ENCODE results near the gene CASP10.
"Not testable (repeated sequence)": the region's sequence is repeated elsewhere in the genome, so short reads cannot be mapped to it uniquely, and the experiment has no call there.

CASP10 gene

DNA sequence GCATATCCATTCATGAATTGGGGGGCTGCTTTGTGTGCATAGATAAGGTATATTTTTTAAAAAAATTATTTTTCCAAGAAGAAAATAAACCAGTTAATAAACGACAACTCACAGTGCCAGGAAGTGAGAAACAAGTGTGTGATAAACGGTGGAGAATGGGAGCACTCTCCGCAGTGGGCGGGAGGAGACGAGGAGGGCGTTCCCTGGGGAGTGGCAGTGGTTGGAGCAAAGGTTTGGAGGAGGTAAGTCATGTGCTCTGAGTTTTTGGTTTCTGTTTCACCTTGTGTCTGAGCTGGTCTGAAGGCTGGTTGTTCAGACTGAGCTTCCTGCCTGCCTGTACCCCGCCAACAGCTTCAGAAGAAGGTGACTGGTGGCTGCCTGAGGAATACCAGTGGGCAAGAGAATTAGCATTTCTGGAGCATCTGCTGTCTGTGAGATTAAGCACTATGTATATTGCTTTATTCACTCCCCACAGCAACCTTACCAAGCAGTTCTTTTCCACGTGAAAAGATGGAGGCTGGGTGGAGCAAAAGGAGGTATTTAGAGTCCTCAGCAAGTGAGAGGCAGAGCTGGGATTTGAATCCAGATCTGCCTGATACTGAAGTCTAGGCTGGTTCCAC, 50.4 kb downstream of the CASP10 start:
- DNase-seq (ENCODE audit: low read depth), result peak; percentile 77

DNA sequence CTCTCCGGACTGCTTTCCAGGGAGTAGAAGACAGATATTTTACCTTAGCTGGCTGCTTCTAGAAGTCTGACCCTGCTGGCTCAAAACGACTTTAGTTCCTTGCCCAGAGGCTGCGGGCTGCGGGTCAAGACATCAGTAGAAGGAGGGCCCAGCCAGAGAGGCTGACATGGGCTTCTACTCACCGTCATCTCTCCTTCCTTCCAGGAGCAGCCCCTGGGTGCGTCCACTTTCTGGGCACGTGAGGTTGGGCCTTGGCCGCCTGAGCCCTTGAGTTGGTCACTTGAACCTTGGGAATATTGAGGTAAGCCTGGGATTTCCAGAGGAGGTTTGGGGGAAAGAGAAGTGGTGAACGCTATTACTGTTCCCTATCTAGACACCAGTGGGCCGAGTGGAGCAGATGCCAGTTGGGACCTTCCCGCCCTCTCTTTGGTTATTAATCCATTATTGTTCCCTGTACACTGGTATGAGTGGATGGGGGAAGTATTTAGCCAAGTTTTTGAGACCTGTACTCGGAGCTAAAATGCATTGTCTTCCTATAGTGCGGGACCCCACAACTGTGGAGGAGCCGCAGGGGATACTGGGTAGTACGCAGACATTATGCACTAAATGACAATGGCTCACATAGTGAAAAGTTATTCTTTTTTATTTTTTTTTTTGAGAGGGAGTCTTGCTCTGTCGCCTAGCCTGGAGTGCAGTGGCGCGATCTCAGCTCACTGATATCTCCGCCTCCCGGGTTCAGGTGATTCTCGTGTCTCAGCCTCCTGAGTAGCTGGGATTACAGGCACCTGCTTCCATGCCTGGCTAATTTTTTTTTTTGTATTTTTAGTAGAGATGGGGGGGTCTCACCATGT, 51.1 kb downstream of the CASP10 start:
- DNase-seq (ENCODE audit: low read depth), result no peak

DNA sequence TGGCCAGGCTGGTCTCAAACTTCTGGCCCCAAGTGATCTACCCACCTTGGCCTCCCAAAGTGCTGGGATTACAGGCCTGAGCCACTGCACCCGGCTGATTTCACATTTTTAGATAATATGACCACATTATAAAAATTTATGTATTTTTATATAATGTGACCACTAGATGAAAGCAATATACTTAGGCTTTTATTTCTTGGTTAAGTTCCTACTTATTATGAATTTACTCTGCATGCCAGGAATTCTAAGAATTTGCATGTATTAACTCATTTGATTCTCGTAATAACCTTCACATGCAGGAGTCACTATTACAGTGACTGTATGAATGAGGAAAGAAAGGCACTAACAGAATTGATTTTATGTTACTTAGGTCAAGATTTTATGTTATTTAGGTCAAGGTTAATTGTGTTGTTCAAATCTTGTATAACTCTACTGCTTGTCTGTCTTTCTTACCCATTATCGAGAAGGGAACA, 51.8 kb downstream of the CASP10 start:
- no peak for DNase-seq (ENCODE audit: low read depth)

DNA sequence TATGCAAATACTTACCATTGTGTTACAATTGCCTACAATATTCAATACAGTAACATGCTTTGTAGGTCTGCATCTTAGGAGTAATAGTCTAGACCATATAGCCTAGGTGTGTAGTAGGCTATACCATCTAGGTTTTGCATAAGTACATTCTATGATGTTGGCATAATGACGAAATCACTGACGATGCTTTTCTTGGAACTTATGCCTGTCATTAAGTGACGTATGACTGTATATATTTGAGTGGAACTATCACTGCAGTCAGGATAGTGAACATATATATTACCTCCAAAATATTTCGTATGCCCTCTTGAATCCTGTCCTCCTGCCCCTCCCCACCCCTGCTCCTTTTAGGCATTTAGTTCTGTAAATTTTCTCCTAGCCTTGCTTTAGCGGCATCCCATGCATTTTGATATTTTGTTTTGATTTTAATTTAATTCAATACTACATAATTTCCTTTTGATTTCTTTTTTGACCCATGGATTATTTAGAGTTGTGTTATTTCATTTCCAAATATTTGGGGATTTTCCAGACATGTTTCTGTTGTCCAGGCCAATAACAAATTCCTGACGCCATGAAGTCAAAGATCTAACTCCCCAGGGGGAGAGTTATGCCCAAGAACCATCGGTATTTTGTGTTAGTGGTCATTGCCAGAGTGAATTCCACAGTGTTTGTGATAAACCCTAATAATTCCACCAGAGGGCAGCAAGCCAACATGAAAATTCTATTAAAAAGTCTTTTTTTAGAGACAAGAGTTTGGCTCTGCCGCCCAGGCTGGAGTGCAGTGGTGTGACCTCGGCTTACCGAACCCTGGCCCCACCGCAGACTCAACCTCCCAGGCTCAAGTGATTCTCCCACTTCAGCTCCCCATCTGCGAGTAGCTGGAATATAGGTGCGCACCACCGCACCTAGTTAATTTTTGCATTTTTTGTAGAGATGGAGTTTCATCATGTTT, 53.2 kb downstream of the CASP10 start:
- DNase-seq (ENCODE audit: low read depth), result no peak

DNA sequence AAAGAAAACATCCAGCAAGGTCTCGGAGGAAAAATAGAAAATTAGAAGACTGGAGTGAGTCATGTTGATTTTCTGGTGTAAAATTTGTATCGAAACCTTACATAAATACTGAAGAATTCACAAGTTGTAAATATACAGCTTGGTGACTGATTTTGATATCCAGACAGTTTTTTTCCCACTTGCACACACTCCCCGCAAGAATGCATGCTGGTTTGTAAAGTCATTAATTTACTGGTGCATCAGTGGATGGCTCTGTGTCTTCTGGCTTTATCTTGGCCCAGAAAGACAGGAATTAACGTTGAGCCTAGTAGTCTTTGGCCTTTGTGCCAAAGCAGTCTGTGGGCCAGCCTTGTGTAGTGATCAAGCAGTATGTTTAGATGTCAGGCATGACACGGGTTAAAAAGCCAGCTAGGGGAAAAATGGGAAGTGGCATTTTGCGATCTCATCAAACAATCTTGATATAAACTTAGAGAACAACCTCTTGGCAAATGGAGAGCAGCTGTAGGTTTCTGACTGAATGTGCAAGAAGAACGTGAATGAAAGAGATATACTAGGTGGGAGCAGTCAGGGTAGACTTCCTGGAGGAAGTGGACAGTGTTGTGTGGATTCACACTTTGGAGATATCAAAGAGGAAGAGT, 54.7 kb downstream of the CASP10 start:
- DNase-seq (ENCODE audit: low read depth), result no peak

DNA sequence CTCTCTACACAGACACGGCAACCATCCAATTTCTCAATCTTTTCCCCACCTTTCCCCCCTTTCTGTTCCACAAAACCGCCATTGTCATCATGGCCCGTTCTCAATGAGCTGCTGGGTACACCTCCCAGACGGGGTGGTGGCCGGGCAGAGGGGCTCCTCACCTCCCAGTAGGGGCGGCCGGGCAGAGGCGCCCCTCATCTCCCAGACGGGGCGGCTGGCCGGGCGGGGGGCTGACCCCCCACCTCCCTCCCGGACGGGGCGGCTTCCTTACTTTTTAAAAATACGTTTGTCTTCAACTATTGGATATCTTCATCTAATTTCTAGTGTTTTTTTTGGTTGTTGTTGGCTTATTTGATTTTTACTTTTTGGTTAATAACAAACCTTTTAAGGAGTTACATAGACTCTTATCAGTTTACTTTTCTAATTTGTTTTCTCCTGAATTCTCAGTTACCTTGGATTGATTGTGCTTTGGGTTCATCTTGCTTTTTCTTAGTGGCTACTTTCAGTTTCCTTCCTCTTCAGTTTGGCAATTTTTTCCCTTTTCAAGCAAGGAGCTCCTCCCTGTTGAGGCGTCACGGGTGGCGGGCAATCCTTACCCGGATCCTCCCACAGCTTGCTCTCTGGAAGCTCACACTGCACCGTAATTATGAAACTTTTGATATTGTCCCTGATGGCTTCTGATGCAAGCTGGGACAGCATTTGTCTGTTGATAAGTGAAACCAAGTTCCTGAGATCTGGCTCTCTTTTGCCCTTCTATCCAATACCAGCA, 56.4 kb downstream of the CASP10 start:
- DNase-seq (ENCODE audit: low read depth), result not testable (repeated sequence)

DNA sequence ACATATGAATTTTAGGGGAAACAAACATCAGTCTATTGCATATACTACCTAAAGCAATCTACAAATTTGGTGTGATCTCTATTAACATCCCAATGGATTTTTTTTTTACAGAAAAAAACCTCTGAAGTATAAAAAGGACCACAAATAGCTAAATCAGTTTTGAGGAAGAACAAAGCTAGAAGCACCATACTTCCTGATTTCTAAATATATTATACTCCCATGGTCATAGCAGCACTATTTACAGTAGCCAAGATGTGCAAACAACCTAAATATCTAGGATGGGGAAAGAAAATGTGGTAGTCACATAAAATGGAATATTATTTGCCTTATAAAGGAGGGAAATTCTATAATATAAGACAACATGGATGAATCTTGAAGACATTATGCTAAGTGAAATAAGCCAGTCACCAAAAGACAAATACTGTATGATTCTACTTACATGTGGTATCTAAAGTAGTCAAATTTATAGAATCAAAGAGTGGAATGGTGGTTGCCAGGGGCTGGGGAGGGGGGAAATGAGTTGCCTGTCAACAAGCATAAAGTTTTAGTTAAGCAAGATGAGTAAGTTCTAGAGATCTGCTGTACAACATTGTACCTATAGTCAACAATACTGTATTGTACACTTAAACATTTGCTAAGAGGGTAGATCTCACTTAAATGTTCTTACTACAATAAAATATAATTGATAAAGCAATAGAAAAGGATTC, 59.8 kb downstream of the CASP10 start:
- DNase-seq (ENCODE audit: low read depth), result no peak

DNA sequence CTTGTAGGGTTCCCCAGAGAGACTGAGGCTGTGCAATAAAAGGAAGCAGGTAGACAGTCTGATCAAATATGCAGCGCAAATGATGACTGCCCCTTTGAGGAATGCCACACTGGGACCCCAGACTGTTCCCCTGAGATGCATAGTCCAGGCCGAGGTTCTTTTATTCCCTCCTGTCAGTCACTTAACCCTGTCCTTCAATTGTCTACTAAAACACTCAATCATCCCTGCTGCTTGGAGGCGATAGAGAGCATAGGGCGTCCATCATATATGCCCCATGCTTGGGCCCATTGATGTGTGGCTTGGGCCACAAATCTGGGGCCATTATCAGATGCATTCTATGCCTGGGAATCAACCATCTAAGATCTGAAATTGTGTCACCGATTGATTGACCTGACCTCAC, 61.9 kb downstream of the CASP10 start:
- DNase-seq (ENCODE audit: low read depth), result no peak

DNA sequence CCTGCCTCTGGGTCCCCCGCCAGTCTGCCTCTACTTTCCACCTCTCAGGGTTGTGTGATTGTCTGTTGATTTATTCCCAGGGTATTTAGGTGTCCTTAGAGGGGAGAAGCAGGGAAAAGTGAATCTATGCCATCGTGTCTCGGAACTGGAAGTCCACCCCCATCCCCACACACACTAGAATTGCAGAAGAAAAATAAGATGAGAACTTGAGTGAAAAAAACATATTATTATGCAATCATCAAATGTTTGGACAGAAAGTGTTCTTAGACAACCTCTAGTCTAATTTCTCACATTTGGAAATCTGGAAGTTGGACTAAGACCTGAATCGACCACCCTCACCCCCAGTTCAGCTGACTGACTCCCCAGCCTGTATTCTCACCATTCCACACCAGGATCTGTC, 63.3 kb downstream of the CASP10 start:
- no peak for DNase-seq (ENCODE audit: low read depth)

DNA sequence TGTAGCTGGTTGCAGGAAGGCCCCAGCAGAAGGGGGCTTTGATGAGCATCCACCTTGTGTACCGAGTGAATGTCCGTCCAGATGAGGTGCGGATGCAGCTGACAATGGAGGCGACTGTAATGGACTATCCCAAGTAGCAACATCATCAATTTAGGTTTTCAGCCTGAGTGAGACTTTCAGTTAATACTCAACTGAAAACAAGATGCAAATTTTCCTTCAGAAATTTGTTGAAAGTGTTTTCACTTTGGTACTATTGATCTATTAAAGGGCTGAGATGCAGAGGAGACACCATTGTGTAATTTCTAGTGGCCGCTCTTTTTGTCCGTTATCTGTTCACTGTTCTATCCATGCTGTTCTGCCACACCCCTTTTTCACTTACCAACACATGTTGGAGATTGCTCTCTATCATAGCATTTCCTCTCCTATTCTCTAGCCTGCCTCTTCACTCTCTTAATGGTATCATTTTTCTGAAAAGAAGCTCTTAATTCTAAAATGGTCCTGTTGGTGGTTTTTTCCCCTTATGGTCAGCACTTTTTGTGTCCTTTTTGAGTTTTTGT, 65.4 kb downstream of the CASP10 start:
- no peak for DNase-seq (ENCODE audit: low read depth)

DNA sequence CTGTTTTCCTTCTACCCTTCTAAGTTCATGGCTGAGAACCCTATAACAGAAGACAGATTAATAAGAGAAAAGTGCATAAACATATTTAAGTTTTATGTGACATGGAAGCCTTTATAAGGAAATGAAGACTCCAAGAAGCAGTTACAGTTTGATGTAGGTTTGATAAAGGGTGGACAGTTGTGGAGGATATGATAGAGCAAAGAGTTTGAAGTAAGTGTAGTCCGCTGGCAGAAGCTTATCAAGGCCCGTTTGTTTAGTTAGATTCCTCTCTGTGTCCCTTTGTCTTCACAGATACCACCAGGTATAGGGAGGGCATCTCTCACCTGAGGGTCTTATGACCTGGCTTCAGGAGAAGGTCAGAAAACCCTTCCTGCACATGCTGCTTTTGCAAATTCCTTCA, 66.9 kb downstream of the CASP10 start:
- DNase-seq (ENCODE audit: low read depth), result no peak

DNA sequence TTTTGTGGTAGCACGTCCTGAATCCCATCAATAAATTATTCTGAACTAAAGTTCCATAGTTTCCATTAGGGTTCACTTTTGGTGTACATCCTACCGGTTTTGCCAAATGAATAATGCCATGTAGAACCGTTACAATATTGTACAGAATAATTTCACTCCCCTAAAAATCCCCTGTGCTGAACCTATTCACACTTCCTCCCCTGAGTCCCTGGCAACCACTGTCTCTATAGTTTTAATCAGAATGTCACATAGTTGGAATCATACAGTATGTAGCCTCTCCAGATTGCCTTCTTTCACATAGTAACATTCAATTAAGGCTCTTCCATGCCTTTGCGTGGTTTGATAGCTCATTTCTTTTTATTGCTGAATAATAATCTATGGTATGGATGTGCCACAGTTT, 67.8 kb downstream of the CASP10 start:
- DNase-seq (ENCODE audit: low read depth), result no peak

DNA sequence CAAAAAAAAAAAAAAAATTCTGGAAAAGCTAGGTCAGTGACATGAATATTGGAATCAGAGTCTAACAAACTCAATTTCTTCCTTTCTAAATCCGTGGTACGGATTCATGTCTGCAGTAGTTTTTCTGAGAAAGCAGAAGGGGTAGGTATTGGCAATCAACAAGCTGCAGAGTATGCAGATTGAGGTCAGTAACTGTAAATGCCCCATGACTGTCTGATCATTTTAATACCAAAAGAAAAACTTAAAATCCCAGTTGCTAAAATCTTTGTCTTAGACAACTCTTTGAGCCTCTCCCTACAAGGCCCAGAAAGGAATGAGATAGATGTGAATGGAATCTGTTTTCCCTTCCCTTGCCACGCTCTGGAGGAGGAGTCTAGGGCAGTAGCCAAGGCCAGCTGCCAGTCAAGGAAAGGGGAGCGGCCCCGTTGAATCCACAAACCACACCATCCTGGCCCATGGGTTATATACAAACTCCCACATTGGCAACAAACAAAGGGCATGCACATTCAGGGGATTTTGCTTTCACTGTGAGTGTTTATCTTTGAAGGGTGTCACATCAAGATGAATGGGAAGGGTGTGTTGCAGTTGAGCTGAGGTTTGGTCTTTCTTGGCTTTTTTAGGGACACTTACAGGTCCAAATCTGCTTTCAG, 71.3 kb downstream of the CASP10 start:
- no peak for DNase-seq (ENCODE audit: low read depth)

DNA sequence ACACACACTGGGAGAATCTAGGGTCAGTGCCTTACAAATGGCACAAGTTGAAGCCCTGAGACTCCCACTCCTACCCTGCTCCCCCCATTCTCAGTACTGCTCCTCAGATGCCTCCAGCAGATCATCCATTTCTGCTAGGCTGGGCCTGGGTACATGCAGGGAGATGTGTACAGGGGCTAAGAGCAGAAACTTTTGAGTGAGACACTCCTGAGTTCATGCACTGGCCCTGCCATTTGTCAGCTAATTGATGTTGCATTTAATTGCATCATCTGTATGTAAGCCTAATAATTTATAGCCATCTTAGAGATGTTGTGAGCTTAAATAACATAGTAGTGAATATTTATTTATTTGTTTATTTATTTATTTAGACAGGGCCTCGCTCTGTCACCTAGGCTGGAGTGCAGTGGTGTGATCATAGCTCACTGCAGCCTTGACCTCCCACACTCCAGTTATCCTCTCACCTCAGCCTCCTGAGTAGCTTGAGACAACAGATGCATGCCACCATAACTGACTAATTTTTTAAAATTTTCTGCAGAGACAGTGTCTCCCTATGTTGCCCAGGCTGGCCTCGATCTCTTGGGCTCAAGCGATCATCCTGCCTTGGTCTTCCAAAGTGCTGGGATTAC, 72.6 kb downstream of the CASP10 start:
- no peak for DNase-seq (ENCODE audit: low read depth)

DNA sequence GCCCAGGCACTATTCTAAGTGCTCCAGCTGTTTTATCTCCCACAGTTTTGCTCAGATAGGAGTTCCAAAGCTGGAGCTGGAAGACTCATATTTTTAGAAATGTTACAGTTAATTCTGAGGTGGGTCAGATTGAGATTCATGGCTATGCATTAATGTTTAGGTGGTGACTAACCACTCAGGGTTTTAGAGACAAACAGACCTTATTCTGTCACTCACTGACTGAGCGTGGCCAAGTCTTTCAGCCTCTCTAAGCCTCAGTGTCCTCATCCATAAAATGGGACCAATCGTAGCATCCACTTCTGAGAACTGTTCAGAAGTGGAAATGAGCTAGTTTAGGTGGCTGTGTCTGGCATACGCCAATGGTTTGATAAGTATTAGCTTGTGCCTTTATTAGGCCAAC, 73.1 kb downstream of the CASP10 start:
- no peak for DNase-seq (ENCODE audit: low read depth)

DNA sequence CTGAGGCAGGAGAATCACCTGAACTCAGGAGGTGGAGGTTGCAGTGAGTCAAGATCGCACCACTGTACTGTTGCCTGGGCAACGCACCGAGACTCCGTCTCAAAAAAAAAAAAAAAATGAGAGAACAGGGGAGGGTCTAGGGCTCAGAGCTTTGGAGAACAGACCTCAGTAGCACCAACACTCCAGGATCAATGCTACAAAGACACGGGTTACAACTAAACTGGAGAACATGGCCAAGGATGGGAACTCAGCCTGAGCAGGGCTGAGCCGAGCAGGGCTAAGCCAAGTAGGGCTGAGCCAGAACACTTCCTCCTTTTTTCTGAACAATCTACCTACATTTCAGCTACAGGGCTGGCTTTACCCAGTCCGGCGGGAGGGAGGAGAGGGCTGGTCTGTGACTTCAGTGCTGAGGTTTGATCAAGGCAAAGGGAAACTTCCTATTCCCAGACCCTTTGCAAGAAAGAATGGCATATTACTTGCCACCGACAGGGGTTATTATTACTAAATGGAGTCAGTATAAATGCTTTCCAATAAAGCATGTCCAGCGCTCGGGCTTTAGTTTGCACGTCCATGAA, 74.5 kb downstream of the CASP10 start:
- no peak for DNase-seq (ENCODE audit: low read depth)

DNA sequence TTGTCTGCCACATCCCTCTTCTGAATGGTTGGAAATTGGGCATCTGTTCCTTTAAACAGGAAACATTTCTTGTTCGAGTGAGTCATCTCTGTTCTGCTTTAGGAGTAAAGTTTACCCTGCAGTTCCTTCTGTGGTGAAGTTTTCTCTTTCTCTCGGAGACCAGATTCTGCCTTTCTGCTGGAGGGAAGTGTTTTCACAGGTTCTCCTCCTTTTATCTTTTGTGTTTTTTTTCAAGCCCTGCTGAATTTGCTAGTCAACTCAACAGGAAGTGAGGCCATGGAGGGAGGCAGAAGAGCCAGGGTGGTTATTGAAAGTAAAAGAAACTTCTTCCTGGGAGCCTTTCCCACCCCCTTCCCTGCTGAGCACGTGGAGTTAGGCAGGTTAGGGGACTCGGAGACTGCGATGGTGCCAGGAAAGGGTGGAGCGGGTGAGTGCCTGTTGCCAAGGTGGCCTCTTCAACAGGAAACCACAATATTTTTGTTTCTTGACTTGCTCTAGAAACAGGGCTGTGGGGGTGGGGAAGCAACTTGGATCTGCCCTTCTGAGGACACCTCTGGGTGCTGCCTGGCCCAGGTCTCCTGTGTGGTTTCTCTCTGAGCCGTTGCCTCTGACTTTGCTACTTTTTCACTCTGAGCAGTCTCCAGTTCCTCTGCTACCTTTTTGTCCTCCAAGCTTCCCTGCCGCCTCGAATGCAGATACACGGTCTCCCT, 75.2 kb downstream of the CASP10 start:
- peak; percentile 76 for DNase-seq (ENCODE audit: low read depth)

All from stimulated activated CD8-positive, alpha-beta memory T cell treated with anti-CD3 and anti-CD28 coated beads, Interleukin-4, amount 100 ng/mL, for 24 hours (primary cell).